Gastrocnemius medialis (tissue), 4 donors: Measurements from ENCODE around the gene PARD3. TPM values are rescaled to one million over a fixed set of nuclear protein-coding genes. Genes with fewer than 3 reads are reported as not detected.

Source experiments
- ATAC-seq, 2 donors: fragments of 150-250 bp; one replicate each; pipeline ENCODE4 v1.9.1; 2016
- DNase-seq, 2 donors: peaks; one replicate each; pipeline ENCODE4 v3.0.0-alpha.2; 2019
- H3K27ac ChIP-seq, 4 donors: fragments of 200-600 bp; sonication (generic); 1 replicate in 1 of 4; 2 replicates in 3 of 4; pipeline ENCODE4 v1.5.1; 2016 to 2018; ENCODE audit warnings: mild to moderate bottlenecking in 2 of 4, moderate library complexity in 1 of 4
- H3K27me3 ChIP-seq, 3 donors: fragments of 200-600 bp; sonication (generic) in 2 of 3; 1 replicate in 1 of 3; 2 replicates in 2 of 3; pipeline versions ENCODE4 v1.5.1 to v1.6.0; 2016 to 2019; ENCODE audit warnings: mild to moderate bottlenecking in 1 of 3, moderate library complexity in 1 of 3
- H3K36me3 ChIP-seq, 2 donors: fragments of 200-600 bp; sonication (generic) in 1 of 2; one replicate each; pipeline ENCODE4 v1.5.1; 2017 to 2018
- H3K4me1 ChIP-seq, 2 donors: fragments of 200-600 bp; sonication (generic) in 1 of 2; one replicate each; pipeline ENCODE4 v1.5.1; 2016 to 2017; ENCODE audit warnings: mild to moderate bottlenecking in 2 of 2
- H3K4me3 ChIP-seq, 4 donors: fragments of 200-600 bp; sonication (generic) in 3 of 4; 1 replicate in 1 of 4; 2 replicates in 3 of 4; pipeline ENCODE4 v1.5.1; 2016 to 2019; ENCODE audit warnings: mild to moderate bottlenecking in 2 of 4
- H3K9me3 ChIP-seq, 3 donors: fragments of 200-600 bp; sonication (generic) in 2 of 3; 1 replicate in 1 of 3; 2 replicates in 2 of 3; pipeline ENCODE4 v1.5.1; 2016 to 2019
- CTCF ChIP-seq, 5 experiments: fragments of 450-650 bp in 3 of 5; fragments of 200-600 bp in 2 of 5; sonication (generic) in 2 of 5; IDR thresholded peaks in 4 of 5; conservative IDR thresholded peaks in 1 of 5; 1 replicate in 4 of 5; 2 replicates in 1 of 5; pipeline ENCODE4 v1.5.1; 2016 to 2019; ENCODE audit warnings: antibody characterized with exemption in 5 of 5, mild to moderate bottlenecking in 3 of 5, moderate library complexity in 3 of 5
- POLR2A ChIP-seq, 2 donors: fragments of 450-650 bp; IDR thresholded peaks; one replicate each; pipeline ENCODE4 v1.6.1; 2017; ENCODE audit warnings: antibody characterized with exemption in 2 of 2, mild to moderate bottlenecking in 2 of 2, moderate library complexity in 2 of 2
- in situ Hi-C, 4 donors: fragments of 200-750 bp; cut with MboI; loops; one replicate each; pipeline versions ENCODE4 v1.15.0 to v1.8.0; 2017; ENCODE audit warnings: low sequenced_read_pairs in 4 of 4
- intact Hi-C: fragments of 100-400 bp; cut with DNase I; formaldehyde crosslinking; loops from one replicate; pipeline ENCODE4 v1.15.1; 2023; ENCODE audit warnings: low total_unique reads
- total RNA-seq, 4 donors: library from RNA; depleted of rRNA; stranded (reverse); fragments of >200 nt; gene quantifications; one replicate each; pipeline versions ENCODE4 v1.1.0 to v1.2.3, GENCODE V29; 2016

PARD3 gene
- total RNA-seq, 4 donors from 2014 or later = 64.6 to 75.8 (median 68.3) TPM

GRCh38 chr10:34147641-34148304 is 667.3 kb downstream of the PARD3 start:
- Histone ChIP-seq H3K4me3 (no peak overlapping the region), H3K27ac (no peak overlapping the region), H3K27me3 (no peaks in the 10 kb centered on the region), H3K4me1 (no peaks in the 10 kb centered on the region), H3K9me3 (no peaks in the 10 kb centered on the region), H3K36me3 (no peaks in the 10 kb centered on the region)
- DNase-seq (no peak), ATAC-seq (no peak)
- TF ChIP-seq POLR2A (IDR thresholded peaks at IDR 0.05) = no peak
- no peak for TF ChIP-seq CTCF (IDR thresholded peaks at IDR 0.05 in 4 of 5, conservative IDR thresholded peaks at IDR 0.05 in 1 of 5)
- in situ Hi-C loops = no loop called here
- intact Hi-C loops = no loop called here

GRCh38 chr10:34145715-34146114 is 669.4 kb downstream of the PARD3 start:
- intact Hi-C loops = no loop called here

GRCh38 chr10:34143466-34143865 is 671.6 kb downstream of the PARD3 start:
- in situ Hi-C loops = no loop called here

More at GRCh38 chr10:34145715-34146114, 669.4 kb downstream of the PARD3 start:
- Histone ChIP-seq H3K27ac (no peak overlapping the region), H3K36me3 (no peaks in the 10 kb centered on the region), H3K4me1 (no peaks in the 10 kb centered on the region), H3K4me3 (no peak overlapping the region), H3K9me3 (no peaks in the 10 kb centered on the region), H3K27me3 (no peaks in the 10 kb centered on the region)
- ATAC-seq (no peak), DNase-seq (no peak)
- TF ChIP-seq CTCF (IDR thresholded peaks at IDR 0.05 in 4 of 5, conservative IDR thresholded peaks at IDR 0.05 in 1 of 5) = no peak
- TF ChIP-seq POLR2A (IDR thresholded peaks at IDR 0.05) = no peak
- in situ Hi-C loops = no loop called here

GRCh38 chr10:34141032-34141680 is 673.9 kb downstream of the PARD3 start:
- no peaks in the 10 kb centered on the region for H3K9me3 ChIP-seq
- H3K27me3 ChIP-seq = no peaks in the 10 kb centered on the region
- no peak for ATAC-seq
- DNase-seq = no peak
- in situ Hi-C loops = no loop called here
- no peak for TF ChIP-seq POLR2A (IDR thresholded peaks at IDR 0.05)
- no peak for TF ChIP-seq CTCF (IDR thresholded peaks at IDR 0.05 in 4 of 5, conservative IDR thresholded peaks at IDR 0.05 in 1 of 5)
- intact Hi-C loops = no loop called here
- no peaks in the 10 kb centered on the region for H3K4me1 ChIP-seq
- no peak overlapping the region for H3K27ac ChIP-seq
- H3K4me3 ChIP-seq = no peak overlapping the region
- H3K36me3 ChIP-seq = no peaks in the 10 kb centered on the region

More at GRCh38 chr10:34143466-34143865, 671.6 kb downstream of the PARD3 start:
- no peaks in the 10 kb centered on the region for H3K9me3 ChIP-seq
- H3K27me3 ChIP-seq = no peaks in the 10 kb centered on the region
- DNase-seq = no peak
- H3K4me3 ChIP-seq = no peak overlapping the region
- TF ChIP-seq CTCF (IDR thresholded peaks at IDR 0.05 in 4 of 5, conservative IDR thresholded peaks at IDR 0.05 in 1 of 5) (no peak), POLR2A (IDR thresholded peaks at IDR 0.05) (no peak)
- no peak for ATAC-seq
- no peaks in the 10 kb centered on the region for H3K4me1 ChIP-seq
- H3K27ac ChIP-seq = no peak overlapping the region
- no peaks in the 10 kb centered on the region for H3K36me3 ChIP-seq
- intact Hi-C loops = no loop called here
